IMR-90 (cell line): ENCODE results near the gene CARS2. TPM values are rescaled to one million over a fixed set of nuclear protein-coding genes. Genes with fewer than 3 reads are reported as not detected.

ENCODE experiments used
- ATAC-seq: fragments of 200-7000 bp; cut with Tn5 transposase; 2 replicates; pipeline ENCODE4 v1.9.1; 2020; ENCODE audit warnings: low read depth, mild to moderate bottlenecking, moderate library complexity
- BruUV-seq: library from RNA; stranded (reverse); fragments of 400-500 nt; replicated peaks from 2 replicates; lab custom pipeline; 2021; lab: Mats Ljungman, UMichigan
- CTCF ChIA-PET: fragments of 300-600 bp; formaldehyde crosslinking; extraction: SDS; loops from one replicate; lab custom pipeline; 2021; ENCODE audit warnings: antibody characterized with exemption; lab: Yijun Ruan, JAX
- POLR2A ChIA-PET: fragments of 300-600 bp; sonication (Branson Sonifier 250); formaldehyde crosslinking; loops from one replicate; lab custom pipeline; 2022; ENCODE audit warnings: antibody characterized with exemption; ENCODE audit not compliant: unreplicated experiment; lab: Charles Lee
- DNase-seq: peaks from one replicate; pipeline ENCODE4 v3.0.0; 2013
- H2AFZ ChIP-seq: replicated peaks from 2 replicates; pipeline ENCODE3; 2013; ENCODE audit warnings: low read length, mild to moderate bottlenecking; ENCODE audit not compliant: poor library complexity
- H2AK5ac ChIP-seq: 2 replicates; pipeline ENCODE4 v1.6.1; 2013; ENCODE audit warnings: low read depth, low read length, inconsistent platforms
- H2AK9ac ChIP-seq: replicated peaks from 2 replicates; pipeline ENCODE3; 2013; ENCODE audit warnings: mild to moderate bottlenecking, low read depth, low read length, moderate library complexity; ENCODE audit not compliant: poor library complexity
- H2BK120ac ChIP-seq: 2 replicates; pipeline ENCODE4 v1.6.1; 2013; ENCODE audit warnings: low read depth, low read length, inconsistent platforms
- H2BK15ac ChIP-seq: 3 replicates; pipeline ENCODE4 v1.6.1; 2013; ENCODE audit warnings: low read depth, low read length, inconsistent platforms
- H2BK20ac ChIP-seq: 2 replicates; pipeline ENCODE4 v1.6.1; 2013; ENCODE audit warnings: low read depth, mild to moderate bottlenecking, inconsistent platforms, low read length, moderate library complexity
- H2BK5ac ChIP-seq: 2 replicates; pipeline ENCODE4 v1.6.1; 2013; ENCODE audit warnings: mild to moderate bottlenecking, low read depth, low read length, inconsistent platforms; ENCODE audit not compliant: poor library complexity, severe bottlenecking
- H3K14ac ChIP-seq: replicated peaks from 2 replicates; pipeline ENCODE4 v1.6.1; 2013; ENCODE audit warnings: low read depth, low read length, inconsistent platforms
- H3K18ac ChIP-seq: 2 replicates; pipeline ENCODE4 v1.6.1; 2013; ENCODE audit warnings: low read depth, low read length, control low read depth
- H3K23ac ChIP-seq: 2 replicates; pipeline ENCODE4 v1.6.1; 2013; ENCODE audit warnings: low read depth, low read length, inconsistent platforms
- H3K27ac ChIP-seq: 2 replicates; pipeline ENCODE4 v1.5.1; 2013; ENCODE audit warnings: mild to moderate bottlenecking, control low read depth, low read length; ENCODE audit not compliant: insufficient read depth
- H3K27me3 ChIP-seq: 2 replicates; pipeline ENCODE4 v1.6.1; 2013; ENCODE audit warnings: low read length; ENCODE audit not compliant: control insufficient read depth, insufficient read depth
- H3K36me3 ChIP-seq: 2 replicates; pipeline ENCODE4 v1.6.1; 2013; ENCODE audit warnings: low read length, mixed read lengths; ENCODE audit not compliant: control insufficient read depth, insufficient read depth
- H3K4ac ChIP-seq: 2 replicates; pipeline ENCODE4 v1.6.1; 2013; ENCODE audit warnings: low read depth, low read length, inconsistent platforms
- H3K4me1 ChIP-seq: 2 replicates; pipeline ENCODE4 v1.6.1; 2013; ENCODE audit warnings: low read length, mixed read lengths; ENCODE audit not compliant: control insufficient read depth, insufficient read depth
- H3K4me2 ChIP-seq: 2 replicates; pipeline ENCODE4 v1.6.1; 2013; ENCODE audit warnings: low read depth, mild to moderate bottlenecking, control low read depth, low read length, moderate library complexity
- H3K4me3 ChIP-seq: 2 replicates; pipeline ENCODE4 v1.5.1; 2013; ENCODE audit warnings: low read depth, mild to moderate bottlenecking, control low read depth, low read length, moderate library complexity; ENCODE audit not compliant: insufficient read depth
- H3K56ac ChIP-seq: 2 replicates; pipeline ENCODE4 v1.6.1; 2013; ENCODE audit warnings: low read length, inconsistent platforms; ENCODE audit not compliant: insufficient read depth; ENCODE audit errors: extremely low read depth
- H3K79me1 ChIP-seq, 2 experiments: 2 replicates each; pipeline ENCODE4 v1.6.1; 2013; ENCODE audit warnings: low read length in 2 of 2, inconsistent platforms in 1 of 2, low read depth in 1 of 2
- H3K9ac ChIP-seq: 2 replicates; pipeline ENCODE4 v1.6.1; 2013; ENCODE audit warnings: low read depth, low read length, control low read depth
- H3K9me1 ChIP-seq: 2 replicates; pipeline ENCODE4 v1.6.1; 2013; ENCODE audit warnings: low read length, inconsistent platforms; ENCODE audit not compliant: insufficient read depth
- H3K9me3 ChIP-seq: 2 replicates; pipeline ENCODE4 v1.6.1; 2013; ENCODE audit warnings: low read length; ENCODE audit not compliant: control insufficient read depth, insufficient read depth
- H4K20me1 ChIP-seq: 2 replicates; pipeline ENCODE4 v1.6.1; 2013; ENCODE audit warnings: low read length, inconsistent platforms; ENCODE audit not compliant: insufficient read depth
- H4K5ac ChIP-seq: 2 replicates; pipeline ENCODE4 v1.6.1; 2013; ENCODE audit warnings: mild to moderate bottlenecking, low read depth, low read length, control low read depth
- H4K8ac ChIP-seq, 2 experiments: 2 replicates each; pipeline ENCODE4 v1.6.1; 2013; ENCODE audit warnings: low read depth in 2 of 2, low read length in 2 of 2, control low read depth in 1 of 2, inconsistent platforms in 1 of 2
- H4K91ac ChIP-seq: 2 replicates; pipeline ENCODE4 v1.6.1; 2013; ENCODE audit warnings: low read depth, low read length, inconsistent platforms; ENCODE audit not compliant: insufficient read depth
- CHD1 ChIP-seq: IDR thresholded peaks from 2 replicates; pipeline ENCODE4 v1.6.1; 2012; ENCODE audit warnings: low read depth, low read length, improper control_type of control experiment
- MAFK ChIP-seq: IDR thresholded peaks from 2 replicates; pipeline ENCODE4 v1.6.1; 2012; ENCODE audit warnings: low read depth, low read length, improper control_type of control experiment
- NFE2L2 ChIP-seq: fragments of 150-350 bp; IDR thresholded peaks from 2 replicates; pipeline ENCODE4 v1.6.1; 2016; ENCODE audit warnings: low read depth, mild to moderate bottlenecking, low read length
- SMC3 ChIP-seq: fragments of 150-350 bp; IDR thresholded peaks from 2 replicates; pipeline ENCODE4 v1.6.1; 2016; ENCODE audit warnings: low read depth, mild to moderate bottlenecking, antibody characterized with exemption, low read length, moderate library complexity
- USF2 ChIP-seq: fragments of 150-350 bp; IDR thresholded peaks from 2 replicates; pipeline ENCODE4 v1.6.1; 2017; ENCODE audit warnings: mild to moderate bottlenecking, antibody characterized with exemption, low read length, low read depth
- WGBS, 2 experiments: methylation state at CpG; one replicate each; pipeline versions ENCODE4 v1.1.5 to v1.1.7; 2013; ENCODE audit warnings: missing lambda C conversion rate in 2 of 2; ENCODE audit not compliant: insufficient read length in 1 of 2; ENCODE audit errors: extremely low coverage in 2 of 2; 5-methylcytosine and 5-hydroxymethylcytosine counted together
- dilution Hi-C: fragments of 300-500 bp; cut with HindIII; formaldehyde crosslinking; loops from one replicate; pipeline ENCODE4 v1.14.3; 2018; ENCODE audit warnings: low sequenced_read_pairs; ENCODE audit not compliant: unreplicated experiment
- in situ Hi-C: fragments of 300-500 bp; cut with MboI; formaldehyde crosslinking; loops from 3 replicates; pipeline ENCODE4 v1.14.3; 2019; ENCODE audit warnings: low sequenced_read_pairs, inconsistent platforms, mixed read lengths
- intact Hi-C: fragments of 100-400 bp; cut with micrococcal nuclease; formaldehyde crosslinking; loops from 2 replicates; pipeline ENCODE4 v1.10.0; 2022
- polyA plus RNA-seq, 3 experiments: library from polyadenylated mRNA; depleted of rRNA; stranded (reverse); fragments of >200 nt; gene quantifications; 2 replicates each; pipeline ENCODE4 v1.2.3, GENCODE V29; 2012; ENCODE audit warnings: low replicate concordance in 1 of 3
- total RNA-seq: library from RNA; depleted of rRNA; stranded (reverse); fragments of >200 nt; gene quantifications from 2 replicates; pipeline ENCODE4 v1.2.3, GENCODE V29; 2012
- TF ChIP-seq, protein P1 (sequence below): fragments of 150-350 bp; IDR thresholded peaks from 2 replicates; pipeline ENCODE4 v1.6.1; 2016; ENCODE audit warnings: low read depth, mild to moderate bottlenecking, low read length, moderate library complexity, borderline replicate concordance

The CARS2 gene
- total and polyA plus RNA-seq, 2 of the 4 experiments (the other 2 are of a cell fraction), result 76.2 to 76.4 TPM

DNA sequence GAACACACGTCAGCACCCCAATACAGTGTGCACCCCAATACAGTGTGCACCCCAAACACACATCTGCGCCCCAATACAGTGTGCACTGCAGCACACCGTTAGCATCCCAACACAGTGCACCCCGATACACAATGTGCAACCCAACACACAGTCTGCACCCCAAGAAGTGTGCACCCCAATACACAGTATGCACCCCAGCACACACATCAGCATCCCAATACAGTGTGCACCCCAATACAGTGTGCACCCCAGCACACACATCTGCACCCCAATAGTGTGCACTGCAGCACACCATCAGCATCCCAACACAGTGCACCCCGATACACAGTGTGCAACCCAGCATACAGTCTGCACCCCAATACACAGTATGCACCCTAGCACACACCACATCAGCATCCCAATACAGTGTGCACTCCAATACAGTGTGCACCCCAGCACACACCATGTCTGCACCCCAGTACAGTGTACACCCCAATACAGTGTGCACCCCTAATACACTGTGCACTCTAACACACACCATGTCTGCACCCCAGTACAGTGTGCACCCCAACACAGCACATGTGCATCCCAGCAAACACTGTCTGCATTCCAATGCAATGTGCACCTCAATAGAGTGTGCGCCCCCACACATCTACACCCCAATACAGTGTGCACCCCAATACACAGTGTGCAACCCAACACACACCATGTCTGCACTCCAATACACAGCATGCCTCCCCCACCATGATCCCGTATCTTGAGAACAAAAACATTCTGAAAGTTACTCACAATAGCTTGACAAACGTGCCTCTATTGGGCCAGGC is 855 bp upstream of the CARS2 start (continued):
- no peak for TF ChIP-seq MAFK
- no peak for TF ChIP-seq NFE2L2

- Histone ChIP-seq H2BK5ac (peak overlapping the region; percentile 66), H3K27me3 (no peaks in the 10 kb centered on the region), H4K8ac (peak overlapping the region; percentile 22 to 50; a peak in 3 of 4 replicates), H3K9me3 (no peaks in the 10 kb centered on the region), H4K91ac (no peak overlapping the region; the same call in 1 of the 2 replicates), H3K23ac (peak overlapping the region; percentile 58), H3K9me1 (peaks cover 15% of the 10 kb centered on the region), H3K4me2 (peak overlapping the region; percentile 93), H2BK15ac (no peak overlapping the region), H3K4me1 (peaks cover 17% of the 10 kb centered on the region), H3K4ac (peak overlapping the region; percentile 44; the same call in 1 of the 2 replicates), H3K14ac (peak overlapping the region; percentile 81), H3K9ac (peak overlapping the region; percentile 93), H2AK9ac (peak overlapping the region; percentile 95), H4K5ac (peak overlapping the region; percentile 49), H4K20me1 (peaks cover 13% of the 10 kb centered on the region), H3K18ac (peak overlapping the region; percentile 66), H3K79me1 (peaks cover 33 to 56% of the 10 kb centered on the region in 2 experiments), H3K27ac (peak overlapping the region; percentile 78), H2AFZ (peak overlapping the region; percentile 96), H2AK5ac (peak overlapping the region; percentile 50; the same call in 1 of the 2 replicates), H2BK20ac (peak overlapping the region; percentile 30; the same call in 1 of the 2 replicates), H2BK120ac (no peak overlapping the region; the same call in 1 of the 2 replicates), H3K56ac (peak overlapping the region; percentile 27; the same call in 1 of the 2 replicates), H3K36me3 (peaks cover 11% of the 10 kb centered on the region), H3K4me3 (peak overlapping the region; percentile 87)
- dilution Hi-C loops (no loop called here), in situ Hi-C loops (no loop called here), intact Hi-C loops (no loop called here)
- ChIA-PET POLR2A (interaction anchor here (0.5 kb wide), 1 partner anchor 500 kb away, joined by 6 read pairs; no protein-coding TSS in a partner anchor), CTCF (no interaction called here)
- BruUV-seq, result no TSS peak
- DNase-seq, result no peak
- no peak for TF ChIP-seq SMC3
- TF ChIP-seq USF2, result no peak
- 0 out of 2 replicates have a peak, but pooled peaks have one; percentile 51 for TF ChIP-seq CHD1
- TF ChIP-seq, protein P1, sequence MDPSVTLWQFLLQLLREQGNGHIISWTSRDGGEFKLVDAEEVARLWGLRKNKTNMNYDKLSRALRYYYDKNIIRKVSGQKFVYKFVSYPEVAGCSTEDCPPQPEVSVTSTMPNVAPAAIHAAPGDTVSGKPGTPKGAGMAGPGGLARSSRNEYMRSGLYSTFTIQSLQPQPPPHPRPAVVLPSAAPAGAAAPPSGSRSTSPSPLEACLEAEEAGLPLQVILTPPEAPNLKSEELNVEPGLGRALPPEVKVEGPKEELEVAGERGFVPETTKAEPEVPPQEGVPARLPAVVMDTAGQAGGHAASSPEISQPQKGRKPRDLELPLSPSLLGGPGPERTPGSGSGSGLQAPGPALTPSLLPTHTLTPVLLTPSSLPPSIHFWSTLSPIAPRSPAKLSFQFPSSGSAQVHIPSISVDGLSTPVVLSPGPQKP, result no peak
- no peak for ATAC-seq
- 0% methylated on average over 3 of the region's 12 CpGs; no CpG with 5 or more reads in 1 of the 2 experiments for WGBS, 2 experiments
Measured at GRCh38 chr13:110705356-110705825, 525 bp downstream of the CARS2 start.
